ENCODE measurements around the gene ESYT3.
A peak's percentile ranks its signal among the peaks of the same experiment; 100 is the strongest.
"Not testable (repeated sequence)": the region's sequence is repeated elsewhere in the genome, so short reads cannot be mapped to it uniquely, and the experiment has no call there.

Gene ESYT3

DNA sequence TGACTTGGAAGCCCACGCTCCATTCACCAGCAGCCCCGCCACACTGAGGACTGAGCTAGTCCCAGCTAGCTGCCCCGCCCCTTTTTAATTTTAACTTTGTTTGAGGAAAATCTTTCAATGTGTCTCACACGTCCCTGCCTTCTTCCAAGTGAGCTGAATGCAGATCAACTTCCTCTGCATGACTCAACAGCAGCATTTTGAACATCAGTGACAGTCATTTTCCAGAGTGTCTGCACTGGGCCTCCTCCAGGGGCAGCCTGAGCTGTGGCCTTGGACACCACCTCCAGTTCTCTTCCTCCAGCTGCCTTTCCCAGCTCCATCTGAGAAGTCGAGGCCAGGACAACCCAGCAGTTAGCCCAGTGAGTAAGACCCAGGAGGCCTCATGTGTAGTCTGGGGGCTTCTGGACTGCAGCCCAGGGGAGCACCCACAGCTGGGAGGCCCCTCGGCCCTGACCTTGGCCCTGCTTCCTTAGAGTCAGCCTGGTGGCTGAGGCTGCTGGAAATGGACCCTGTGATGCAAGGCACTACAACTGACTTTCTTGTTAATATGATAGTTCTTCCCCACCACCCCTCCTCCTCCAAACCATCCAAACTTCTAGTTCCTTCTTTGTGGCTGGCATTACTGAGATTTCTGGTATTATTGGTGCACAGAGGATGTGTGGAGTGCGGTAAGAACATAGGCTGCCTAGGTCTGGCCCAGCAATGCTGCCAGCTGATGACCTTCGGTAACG lies 21.4 kb upstream of the ESYT3 start:
- DNase-seq = no peak

DNA sequence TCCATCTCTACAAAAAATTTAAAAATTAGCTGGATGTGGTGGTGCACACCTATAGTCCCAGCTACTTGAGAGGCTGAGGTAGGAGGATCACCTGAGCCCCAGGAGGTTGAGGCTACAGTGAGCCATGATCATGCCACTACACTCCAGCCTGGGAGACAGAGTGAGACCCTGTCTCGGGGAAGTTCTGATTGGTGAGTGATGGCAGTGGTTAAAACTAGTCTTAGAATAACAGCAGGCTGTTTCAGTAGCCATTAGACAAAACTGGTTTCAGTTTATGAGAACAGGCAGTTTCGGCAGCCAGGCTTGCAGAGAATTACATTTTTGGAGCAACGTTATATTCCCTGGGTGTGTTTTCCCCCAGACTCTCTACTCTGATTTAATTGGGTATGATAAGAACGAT lies 18.2 kb upstream of the ESYT3 start:
- not testable (repeated sequence) for DNase-seq

DNA sequence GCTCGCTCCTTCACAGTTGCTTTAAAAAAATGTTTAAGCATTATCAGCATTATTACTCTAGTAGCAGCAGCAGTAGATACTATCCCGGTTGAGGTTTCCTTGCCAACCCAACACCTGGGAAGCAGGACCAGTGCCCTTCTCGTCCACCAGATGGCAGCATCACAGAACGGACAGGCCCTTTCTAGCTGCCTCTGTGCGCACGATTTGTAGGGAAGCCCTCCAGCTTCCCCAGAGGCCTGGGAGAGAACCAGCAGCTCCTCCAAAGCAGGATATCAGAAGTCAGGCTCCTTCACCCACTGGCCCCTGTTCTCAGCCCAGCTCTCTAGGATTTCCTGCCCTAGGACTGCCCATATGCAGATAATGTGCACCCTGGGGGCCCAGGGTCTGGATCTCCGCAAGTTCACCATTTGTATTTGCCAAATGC lies 16.8 kb upstream of the ESYT3 start:
- DNase-seq = peak; percentile 38

DNA sequence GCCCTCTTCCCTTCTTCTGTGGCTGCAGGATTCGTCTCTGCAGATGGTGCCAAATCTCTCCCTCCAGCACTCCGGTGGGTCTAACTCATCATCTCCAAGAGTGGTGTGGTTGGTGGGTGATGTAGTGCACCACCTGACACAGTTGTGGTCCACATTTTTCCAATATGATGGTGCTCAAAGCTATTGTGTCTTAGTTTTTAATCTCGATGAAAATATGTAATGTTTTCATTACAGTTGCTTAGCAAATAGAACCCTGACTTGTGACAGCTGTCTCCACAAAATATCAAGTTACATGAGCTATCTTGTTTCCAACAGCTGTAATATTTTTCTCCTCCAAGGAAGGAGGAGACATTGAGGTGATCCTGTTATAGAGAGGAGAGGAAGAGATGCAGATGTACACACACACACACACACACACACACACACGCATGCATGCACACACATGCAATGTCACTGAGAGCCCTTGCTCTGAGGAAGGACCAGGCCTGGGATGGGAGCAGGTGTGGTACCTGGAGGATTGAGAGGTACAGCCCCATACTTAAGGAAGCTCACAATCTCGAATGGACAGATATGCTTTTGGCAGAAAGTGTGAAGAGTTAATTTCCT lies 15.7 kb upstream of the ESYT3 start:
- no peak for DNase-seq

DNA sequence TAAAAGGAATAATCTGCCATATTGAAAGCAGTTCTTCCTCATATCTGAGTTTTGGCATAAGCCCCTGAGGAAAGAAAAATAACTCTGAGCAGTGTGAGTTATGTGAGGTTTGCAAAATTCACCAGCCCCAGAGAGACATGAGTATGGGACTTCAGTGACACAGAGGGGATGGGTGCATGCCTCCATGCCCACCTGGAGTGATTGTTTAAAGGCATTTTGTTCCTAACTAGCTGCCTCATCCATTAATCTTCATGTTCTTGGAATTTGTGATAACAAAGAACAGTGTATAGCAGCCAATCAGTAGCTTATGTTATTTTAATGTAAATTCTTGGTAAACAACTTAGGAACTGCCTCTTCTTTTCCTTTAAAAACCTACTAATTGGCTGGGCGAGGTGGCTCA lies 11.1 kb upstream of the ESYT3 start:
- no peak for DNase-seq

DNA sequence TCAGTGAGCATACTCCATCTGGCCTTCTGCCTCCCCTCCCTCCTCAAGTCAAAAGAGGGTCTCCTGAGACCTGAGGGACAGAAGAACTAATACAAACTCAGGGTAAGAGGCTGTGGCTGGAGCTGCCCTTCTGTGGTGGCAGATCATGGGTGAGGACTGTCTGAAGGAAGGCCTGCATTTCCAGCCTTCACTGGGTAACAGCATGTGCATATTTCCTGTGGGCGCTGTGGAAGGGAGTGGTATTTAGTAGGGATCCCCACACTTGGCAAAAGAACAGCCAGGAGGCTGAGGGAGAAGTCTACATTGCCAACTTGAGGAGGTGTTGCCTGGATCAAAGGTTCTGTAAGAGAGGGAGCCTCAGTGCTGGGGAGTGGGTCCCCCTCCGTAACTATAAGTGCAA lies 10.1 kb upstream of the ESYT3 start:
- no peak for DNase-seq

DNA sequence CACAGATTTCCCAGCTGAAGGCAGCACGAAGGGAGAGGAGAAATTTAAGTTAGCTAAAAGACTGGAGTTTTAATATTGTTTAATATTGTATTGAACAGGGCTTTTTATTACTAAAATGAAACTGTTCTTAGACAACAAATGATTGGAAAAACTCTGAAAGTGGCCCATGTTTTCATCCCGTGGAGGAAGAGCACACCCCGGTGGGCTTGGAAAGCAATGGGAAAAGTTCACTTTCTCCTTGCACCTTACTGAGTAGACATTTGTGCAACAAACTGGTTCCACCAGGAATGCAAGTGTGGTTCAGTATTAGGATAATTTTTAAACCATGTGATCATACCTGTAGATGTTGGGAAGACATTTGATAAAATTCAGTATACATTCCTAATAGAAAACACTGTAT lies 8.2 kb upstream of the ESYT3 start:
- no peak for DNase-seq

DNA sequence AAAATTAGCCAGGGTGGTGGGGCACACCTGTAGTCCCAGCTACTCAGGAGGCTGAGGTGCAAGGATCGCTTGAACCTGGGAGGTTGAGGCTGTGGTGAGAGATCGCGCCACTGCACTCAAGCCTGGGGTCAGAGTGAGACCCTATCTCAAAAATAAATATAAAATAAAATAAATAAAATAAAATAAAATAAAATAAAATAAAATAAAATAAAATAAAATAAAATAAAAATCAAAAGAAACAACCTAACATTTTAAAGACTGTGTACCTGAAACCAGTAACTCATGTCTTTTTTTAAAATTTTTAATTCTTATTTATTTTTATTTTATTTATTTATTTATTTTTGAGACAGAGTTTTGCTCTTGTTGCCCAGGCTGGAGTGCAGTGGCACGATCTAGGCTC lies 7.7 kb upstream of the ESYT3 start:
- DNase-seq = not testable (repeated sequence)

DNA sequence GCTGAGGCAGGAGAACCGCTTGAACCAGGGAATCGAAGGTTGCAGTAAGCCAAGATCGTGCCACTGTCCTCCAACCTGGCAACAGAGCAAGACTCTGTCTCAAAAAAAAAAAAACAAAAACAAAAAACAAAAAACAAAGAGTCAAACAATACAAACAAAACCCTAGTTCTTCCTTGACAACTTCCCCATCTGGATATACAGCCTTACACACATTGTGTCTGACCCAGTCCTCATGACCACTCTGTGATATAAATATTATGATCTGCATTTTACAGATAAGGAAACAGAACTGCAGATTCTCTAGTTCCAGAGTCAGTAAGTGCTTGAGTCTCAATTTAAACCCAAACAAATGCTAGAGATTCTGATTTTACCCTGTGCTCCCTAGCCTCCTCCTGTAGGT lies 4.8 kb upstream of the ESYT3 start:
- DNase-seq = no peak

DNA sequence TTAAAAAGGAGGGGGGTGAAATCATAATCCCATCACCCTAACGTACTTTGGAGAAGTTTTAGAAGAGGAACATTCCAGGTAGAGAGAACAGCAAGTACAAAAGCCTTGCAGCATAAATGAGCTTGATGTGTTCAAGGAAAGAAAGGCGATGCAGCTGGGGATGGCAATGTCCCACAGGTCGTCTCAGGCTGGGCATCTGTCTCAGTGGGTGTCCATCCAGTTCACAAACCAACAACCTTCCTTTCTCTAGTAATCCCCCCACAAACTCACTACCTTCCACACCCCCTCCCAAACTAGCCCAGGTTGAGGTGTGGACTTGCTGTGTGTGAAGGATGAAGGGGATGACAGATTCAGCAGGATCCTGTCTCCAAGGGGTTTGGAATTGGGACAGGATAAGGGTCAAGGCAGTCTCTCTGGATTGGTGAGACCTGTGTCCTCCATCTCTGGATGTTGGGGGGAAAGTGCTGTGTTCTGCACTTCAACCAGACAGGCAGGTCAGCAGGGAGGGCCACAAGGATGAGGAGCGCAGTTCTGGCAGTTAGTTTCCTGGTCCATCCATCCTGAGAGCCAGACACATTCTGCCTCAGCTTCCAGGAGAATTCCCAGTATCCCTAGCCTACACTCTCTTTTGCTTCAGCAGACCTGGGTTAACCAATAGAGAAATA lies 1.7 kb upstream of the ESYT3 start:
- no peak for DNase-seq

DNA sequence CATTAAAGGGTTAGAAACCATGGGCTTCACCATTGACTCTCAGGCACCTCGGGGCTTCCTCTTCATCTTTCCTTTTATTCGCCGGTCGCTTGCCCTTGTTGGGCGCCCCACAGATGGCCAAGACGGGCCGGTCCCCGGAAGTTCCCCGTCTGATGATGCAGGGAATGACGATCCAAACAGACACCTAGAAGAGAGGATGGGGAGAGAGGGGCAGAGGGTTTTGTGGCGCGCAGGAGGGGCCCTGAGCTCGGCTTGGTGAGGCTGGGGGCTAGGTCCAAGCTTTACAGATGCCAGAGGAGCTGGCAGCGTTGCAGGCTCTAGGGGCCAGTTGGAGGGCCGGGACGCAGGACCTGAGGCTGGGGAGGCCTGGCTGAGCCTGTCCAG lies 532 bp upstream of the ESYT3 start:
- DNase-seq = no peak

DNA sequence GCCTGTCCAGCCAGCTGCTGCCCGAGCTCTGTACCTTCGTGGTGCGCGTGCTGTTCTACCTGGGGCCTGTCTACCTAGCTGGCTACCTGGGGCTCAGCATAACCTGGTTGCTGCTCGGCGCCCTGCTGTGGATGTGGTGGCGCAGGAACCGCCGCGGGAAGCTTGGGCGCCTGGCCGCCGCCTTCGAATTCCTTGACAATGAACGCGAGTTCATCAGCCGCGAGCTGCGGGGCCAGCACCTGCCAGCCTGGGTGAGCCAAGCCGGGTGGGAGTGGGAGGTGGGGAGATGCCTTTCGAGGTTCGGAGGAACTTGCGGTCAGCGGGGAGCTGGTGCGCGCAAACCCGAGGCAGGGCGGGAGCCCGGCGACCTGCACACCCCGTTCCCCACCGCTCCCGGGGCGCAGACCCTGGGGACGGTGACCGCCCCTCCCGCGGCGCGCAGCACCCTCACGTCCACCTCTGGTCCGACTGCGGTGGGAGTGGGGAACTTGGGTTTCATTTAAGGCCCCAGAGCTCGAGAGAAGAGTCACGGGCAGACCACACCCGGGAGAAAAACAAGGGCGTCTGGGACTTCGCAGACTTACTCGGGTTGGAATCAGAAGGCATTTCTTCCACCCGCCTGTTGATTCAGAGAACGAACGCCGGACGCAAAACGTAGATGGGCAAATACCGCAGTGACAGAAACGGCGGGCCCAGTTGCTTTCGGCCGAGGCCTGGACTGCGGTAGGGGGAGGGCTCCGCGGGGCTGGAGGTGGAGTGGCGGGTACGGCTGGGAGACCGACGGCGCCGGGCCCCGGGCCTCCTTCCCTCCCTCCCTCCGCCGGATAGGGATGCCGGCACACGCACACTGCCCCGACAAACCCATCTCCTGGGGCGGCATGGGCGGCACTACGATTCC lies 708 bp downstream of the ESYT3 start:
- no peak for DNase-seq

DNA sequence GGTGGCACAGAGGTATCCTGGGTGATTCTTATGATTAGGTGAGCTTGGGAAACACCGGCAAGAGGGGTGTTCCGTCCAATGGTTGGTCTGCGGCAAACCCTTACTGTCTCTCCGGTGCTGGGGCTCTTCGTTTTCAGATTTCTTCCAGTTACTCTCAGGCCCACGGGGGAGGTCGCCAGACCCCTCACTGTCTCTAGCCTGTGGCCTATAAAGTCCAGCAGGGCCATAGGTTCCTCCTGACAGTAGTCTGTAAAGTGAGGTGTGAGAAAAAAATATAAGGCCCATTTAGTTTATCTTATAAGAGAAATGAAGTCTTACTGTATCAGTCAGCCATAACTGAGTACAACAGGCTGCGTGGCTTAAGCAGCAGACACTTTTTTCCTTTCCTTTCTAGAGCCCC lies 1.4 kb downstream of the ESYT3 start:
- no peak for DNase-seq

DNA sequence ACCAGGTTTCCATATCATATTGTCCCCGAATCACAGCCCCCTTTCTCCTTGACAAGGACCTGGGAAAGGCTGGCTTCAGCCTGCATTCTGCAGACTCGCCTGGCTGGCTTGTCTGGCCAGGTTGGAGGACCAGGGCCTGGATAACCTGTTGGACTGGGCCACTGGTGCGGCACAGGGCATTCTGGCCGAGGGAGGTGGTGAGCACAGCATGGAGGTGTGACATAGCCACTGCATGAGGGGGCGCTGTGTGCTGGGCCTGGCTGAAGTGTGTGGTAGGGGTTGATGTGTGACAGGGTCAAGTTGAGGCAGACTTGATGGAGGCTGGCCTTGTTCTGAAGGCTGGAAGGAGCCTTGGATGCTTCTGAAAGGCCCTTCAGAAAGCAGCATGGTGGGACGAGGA lies 2.9 kb downstream of the ESYT3 start:
- no peak for DNase-seq

DNA sequence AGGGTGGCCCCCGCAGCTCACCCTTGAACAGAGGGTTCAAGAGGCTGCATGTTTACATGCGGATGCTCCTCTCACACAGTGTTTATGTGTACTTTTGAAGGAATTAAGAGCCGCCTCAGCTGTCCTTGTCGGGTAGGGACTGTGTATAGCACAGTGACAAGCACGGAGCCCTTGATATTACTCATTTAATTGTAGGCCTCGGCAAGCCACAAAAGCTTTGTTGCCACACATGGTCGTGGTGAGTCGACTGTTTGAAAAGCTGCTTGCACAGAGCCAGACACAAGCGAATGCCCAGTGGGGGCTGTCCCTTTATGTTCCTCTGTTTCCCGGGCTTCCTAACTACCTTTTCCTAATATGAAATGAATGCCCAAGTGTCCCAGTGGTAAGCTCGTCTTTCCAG lies 4.5 kb downstream of the ESYT3 start:
- DNase-seq = no peak

DNA sequence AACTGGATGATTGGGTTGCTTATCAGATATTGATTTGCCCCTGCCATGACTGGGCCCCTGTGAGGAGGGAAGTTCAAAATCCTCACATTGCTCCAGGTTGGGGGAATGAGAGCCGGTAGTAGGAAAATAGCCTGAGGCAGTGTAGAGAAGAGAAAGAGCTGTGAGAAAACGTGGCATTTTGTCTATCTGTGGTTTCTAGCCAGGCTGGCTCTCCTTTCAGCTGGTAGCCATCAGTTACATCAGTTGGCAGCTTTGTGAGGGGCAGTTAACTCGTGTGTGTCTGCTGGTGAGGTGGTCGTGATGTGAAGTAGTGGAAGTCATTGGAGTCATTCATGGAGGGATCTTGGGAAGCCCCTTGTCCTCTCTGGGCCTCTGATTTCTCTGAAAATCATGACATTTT lies 5.2 kb downstream of the ESYT3 start:
- DNase-seq = no peak

DNA sequence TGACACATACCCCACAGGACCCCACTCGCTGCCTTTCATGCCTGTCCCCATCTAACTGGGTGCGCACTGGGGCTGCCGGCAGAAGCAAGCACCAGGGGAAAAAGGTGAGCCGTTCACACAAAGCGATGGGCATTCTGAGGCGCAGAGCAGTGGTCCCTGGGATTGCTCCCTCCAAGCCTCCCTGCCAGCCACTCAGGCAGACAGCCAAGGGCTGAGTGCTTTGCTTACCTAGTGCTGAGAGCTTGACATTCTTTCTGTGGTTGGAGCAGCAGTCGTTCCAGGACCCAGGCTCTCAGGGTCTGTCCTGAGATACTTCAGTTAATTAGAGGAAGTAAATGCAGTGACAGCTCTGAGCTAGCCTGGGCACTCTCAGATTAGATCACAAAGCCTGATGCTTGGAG lies 5.7 kb downstream of the ESYT3 start:
- no peak for DNase-seq

DNA sequence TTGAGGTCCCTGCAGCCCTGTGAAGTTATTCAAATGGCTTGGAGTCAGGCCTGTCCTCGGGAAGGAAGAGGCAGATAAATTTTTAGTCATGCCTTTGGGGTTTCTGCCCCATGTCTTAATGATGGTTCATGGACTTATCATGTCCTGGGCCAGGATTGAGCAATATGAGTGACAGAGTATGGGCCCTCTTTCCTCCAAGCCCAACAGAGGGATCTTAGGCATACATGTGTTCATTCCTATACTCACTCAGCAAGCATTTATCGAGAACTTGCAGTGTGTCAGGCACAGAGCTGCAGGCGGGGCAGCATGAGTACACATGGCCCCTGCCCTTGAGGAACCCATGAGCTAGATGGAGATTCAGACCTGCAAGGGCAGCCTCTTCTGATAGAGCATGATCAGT lies 6.2 kb downstream of the ESYT3 start:
- DNase-seq = no peak

DNA sequence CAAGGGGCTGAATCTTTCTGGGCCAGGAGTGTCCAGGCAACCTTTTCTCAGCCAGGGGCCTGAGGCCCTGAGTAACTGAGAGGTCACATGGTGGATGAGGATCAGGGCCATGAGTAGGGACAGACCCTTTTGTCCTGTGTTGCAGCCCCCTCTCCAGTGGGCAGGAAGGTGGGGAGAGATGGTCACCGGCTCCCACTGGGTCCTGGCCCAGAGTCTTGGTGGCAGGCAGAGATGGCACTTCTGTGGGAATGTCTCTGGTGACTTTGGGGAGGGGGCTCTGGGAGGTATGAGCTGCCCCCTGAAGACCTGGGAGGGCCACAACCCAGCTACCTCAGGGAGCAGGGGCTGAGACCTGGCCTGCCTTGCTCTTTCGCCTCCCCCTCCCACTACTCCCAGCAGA lies 6.8 kb downstream of the ESYT3 start:
- no peak for DNase-seq

DNA sequence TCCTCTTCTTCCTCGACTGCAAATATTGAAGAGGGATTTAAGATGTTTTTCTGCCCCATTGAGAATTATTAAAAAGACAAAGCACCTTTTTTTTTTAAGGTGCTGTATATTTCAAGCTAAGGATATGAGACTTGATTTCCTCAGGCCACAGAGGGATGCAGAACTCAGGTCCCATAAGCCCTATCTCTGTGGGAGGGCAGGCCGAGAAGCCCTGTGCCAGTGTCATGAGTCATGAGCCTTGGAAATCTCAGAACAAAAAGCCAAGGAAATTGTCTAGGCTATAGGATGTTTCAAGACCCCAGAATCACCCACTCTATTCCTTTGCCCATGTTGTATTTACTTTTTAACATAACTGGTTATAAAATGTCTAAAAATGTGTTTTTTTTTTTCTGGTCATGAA lies 7.3 kb downstream of the ESYT3 start:
- no peak for DNase-seq

DNA sequence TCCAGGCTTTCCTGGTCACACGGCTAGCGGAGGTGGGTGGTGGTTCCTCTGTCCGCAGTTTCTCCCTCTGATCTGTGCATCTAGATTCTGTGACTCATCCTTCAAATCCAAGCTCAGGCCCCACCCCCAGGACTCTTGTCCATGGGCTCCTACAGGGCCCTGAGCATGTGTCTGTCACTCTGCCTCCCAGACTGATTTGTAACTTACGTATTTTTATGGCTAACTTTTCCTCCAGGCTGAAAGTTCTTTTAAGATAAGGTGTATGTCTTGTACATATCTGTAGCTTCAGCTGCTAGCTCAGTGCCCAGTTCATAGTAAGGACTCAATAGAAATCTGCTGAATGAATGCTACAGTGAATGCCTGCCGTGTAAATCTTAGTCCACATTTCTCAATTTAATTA lies 8.0 kb downstream of the ESYT3 start:
- DNase-seq = no peak

DNA sequence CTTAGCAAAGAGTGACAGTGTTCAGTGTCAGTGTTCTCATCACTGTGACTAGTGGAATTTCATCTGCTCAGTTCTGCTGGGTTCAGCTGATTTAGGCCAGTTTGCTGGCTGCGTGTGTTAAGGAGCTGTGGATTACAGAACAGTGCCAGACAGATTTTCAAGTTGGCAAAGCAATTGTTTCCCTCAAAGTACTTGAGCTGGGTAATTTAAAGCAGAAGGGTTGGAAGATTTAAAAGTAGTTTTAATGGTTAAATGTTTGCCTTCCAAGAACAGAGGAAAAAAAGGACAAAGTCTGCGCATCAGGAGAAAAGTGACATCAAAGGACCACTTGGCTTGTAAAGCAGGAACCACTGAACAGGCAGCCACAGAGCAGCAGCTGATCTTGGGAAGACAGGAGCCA lies 8.7 kb downstream of the ESYT3 start:
- DNase-seq = no peak

All from effector CD8-positive, alpha-beta T cell (primary cell).